Omental fat pad (tissue), 4 donors: ENCODE results near the gene PLA2G2F. TPM values are rescaled to one million over a fixed set of nuclear protein-coding genes. Genes with fewer than 3 reads are reported as not detected.

ENCODE experiments used
- ATAC-seq: fragments of 150-250 bp; one replicate; pipeline ENCODE4 v1.9.1; 2016; ENCODE audit warnings: mild to moderate bottlenecking, moderate library complexity; ENCODE audit not compliant: low FRiP score
- DNase-seq: peaks from one replicate; pipeline ENCODE4 v3.0.0-alpha.2; 2019; ENCODE audit warnings: low spot score
- CTCF ChIP-seq, 3 donors: fragments of 450-650 bp; IDR thresholded peaks; one replicate each; pipeline ENCODE4 v1.5.1; 2016 to 2017; ENCODE audit warnings: antibody characterized with exemption in 3 of 3, mild to moderate bottlenecking in 3 of 3, moderate library complexity in 2 of 3
- total RNA-seq, 4 donors: library from RNA; depleted of rRNA; stranded (reverse); fragments of >200 nt; gene quantifications; one replicate each; pipeline ENCODE4 v1.1.0, GENCODE V29; 2016

Gene PLA2G2F
- total RNA-seq, 4 donors from 2014 or later, result not detected

GRCh38 chr1:20142001-20142710, 3.0 kb downstream of the PLA2G2F start:
- DNase-seq, result no peak
- no peak for TF ChIP-seq CTCF (IDR thresholded peaks at IDR 0.05)
- ATAC-seq, result no peak

GRCh38 chr1:20143318-20143717, 4.2 kb downstream of the PLA2G2F start:
- DNase-seq (no peak), ATAC-seq (no peak)
- TF ChIP-seq CTCF (IDR thresholded peaks at IDR 0.05), result no peak

GRCh38 chr1:20143734-20144565, 4.8 kb downstream of the PLA2G2F start:
- no peak for TF ChIP-seq CTCF (IDR thresholded peaks at IDR 0.05)
- ATAC-seq (no peak), DNase-seq (no peak)

GRCh38 chr1:20147846-20148570, 8.9 kb downstream of the PLA2G2F start:
- no peak for TF ChIP-seq CTCF (IDR thresholded peaks at IDR 0.05)
- ATAC-seq (no peak), DNase-seq (no peak)

- DNase-seq (no peak), ATAC-seq (no peak)
- TF ChIP-seq CTCF (IDR thresholded peaks at IDR 0.05), result no peak
Measured at GRCh38 chr1:20148571-20149500, 9.7 kb downstream of the PLA2G2F start.

- no peak for TF ChIP-seq CTCF (IDR thresholded peaks at IDR 0.05)
- DNase-seq, result no peak
Measured at GRCh38 chr1:20149601-20150325, 10.6 kb downstream of the PLA2G2F start.

More at GRCh38 chr1:20149601-20150325, 10.6 kb downstream of the PLA2G2F start:
- no peak for ATAC-seq
